Stimulated activated CD4-positive, alpha-beta T cell treated with anti-CD3 and anti-CD28 coated beads, Interleukin-1b, Interleukin-23, amount 100 ng/mL, for 4 hours (primary cell): ENCODE measurements around the gene IL15.
"Not testable (repeated sequence)": the region's sequence is repeated elsewhere in the genome, so short reads cannot be mapped to it uniquely, and the experiment has no call there.

ENCODE experiments used
- DNase-seq, 2 donors: peaks; one replicate each; pipeline ENCODE4 v3.0.0-alpha.2; 2020; ENCODE audit warnings: low read depth in 2 of 2

The IL15 gene

GRCh38 chr4:141646969-141647368, 10.6 kb downstream of the IL15 start:
- DNase-seq, result no peak

- DNase-seq, result no peak
Measured at GRCh38 chr4:141647966-141648365, 11.6 kb downstream of the IL15 start.

- DNase-seq, result no peak
Measured at GRCh38 chr4:141652161-141652778, 15.9 kb downstream of the IL15 start.

GRCh38 chr4:141654098-141654497, 17.7 kb downstream of the IL15 start:
- no peak for DNase-seq

- no peak for DNase-seq
Measured at GRCh38 chr4:141656031-141656430, 19.6 kb downstream of the IL15 start.

- no peak for DNase-seq
Measured at GRCh38 chr4:141657550-141658250, 21.3 kb downstream of the IL15 start.

- no peak for DNase-seq
Measured at GRCh38 chr4:141658309-141658708, 21.9 kb downstream of the IL15 start.

- DNase-seq, result no peak
Measured at GRCh38 chr4:141659539-141659938, 23.2 kb downstream of the IL15 start.

GRCh38 chr4:141660880-141661279, 24.5 kb downstream of the IL15 start:
- DNase-seq, result no peak

- no peak for DNase-seq
Measured at GRCh38 chr4:141668200-141668910, 32.0 kb downstream of the IL15 start.

- no peak for DNase-seq
Measured at GRCh38 chr4:141669501-141669900, 33.1 kb downstream of the IL15 start.

- no peak for DNase-seq
Measured at GRCh38 chr4:141675384-141675783, 39.0 kb downstream of the IL15 start.

GRCh38 chr4:141676087-141676670, 39.8 kb downstream of the IL15 start:
- no peak for DNase-seq

- no peak for DNase-seq
Measured at GRCh38 chr4:141680060-141680459, 43.7 kb downstream of the IL15 start.

GRCh38 chr4:141684785-141685184, 48.4 kb downstream of the IL15 start:
- DNase-seq, result no peak

GRCh38 chr4:141686146-141686775, 49.9 kb downstream of the IL15 start:
- no peak for DNase-seq

- DNase-seq, result no peak
Measured at GRCh38 chr4:141686879-141687278, 50.5 kb downstream of the IL15 start.

GRCh38 chr4:141689726-141690296, 53.4 kb downstream of the IL15 start:
- not testable (repeated sequence) for DNase-seq

- not testable (repeated sequence) for DNase-seq
Measured at GRCh38 chr4:141691247-141691646, 54.9 kb downstream of the IL15 start.

- DNase-seq, result no peak
Measured at GRCh38 chr4:141692081-141692480, 55.7 kb downstream of the IL15 start.

- DNase-seq, result no peak
Measured at GRCh38 chr4:141697116-141697515, 60.7 kb downstream of the IL15 start.
